Activated naive CD4-positive, alpha-beta T cell treated with anti-CD3 and anti-CD28 coated beads, Interleukin-2, amount 50 U/mL, for 72 hours (primary cell): ENCODE results near the gene OSBPL9. TPM values are rescaled to one million over a fixed set of nuclear protein-coding genes. Genes with fewer than 3 reads are reported as not detected.
"Not testable (repeated sequence)": the region's sequence is repeated elsewhere in the genome, so short reads cannot be mapped to it uniquely, and the experiment has no call there.

Source experiments
- ATAC-seq, 2 donors: fragments of 150-1000 bp; cut with Tn5 transposase; 2 replicates each; pipeline ENCODE4 v1.10.0; 2021; ENCODE audit warnings: mild to moderate bottlenecking in 2 of 2, moderate library complexity in 2 of 2
- DNase-seq, 2 donors: peaks; one replicate each; pipeline ENCODE4 v3.0.0; 2021 to 2022; ENCODE audit warnings: low spot score in 2 of 2
- H3K27ac Mint-ChIP-seq, 2 donors: one replicate each; pipeline ENCODE4 v1.8.0; 2022; ENCODE audit warnings: mild to moderate bottlenecking in 2 of 2, mixed read lengths in 2 of 2
- H3K36me3 Mint-ChIP-seq, 2 donors: one replicate each; pipeline ENCODE4 v1.8.0; 2022; ENCODE audit warnings: mixed read lengths in 2 of 2
- H3K9me3 Mint-ChIP-seq, 2 donors: one replicate each; pipeline ENCODE4 v1.8.0; 2022; ENCODE audit warnings: mixed read lengths in 2 of 2
- total RNA-seq, 2 donors: library from RNA; stranded (reverse); gene quantifications; one replicate each; pipeline ENCODE4 v1.2.3, GENCODE V29; 2022

The OSBPL9 gene
- total RNA-seq, 2 donors from 2014 or later: 36.1 to 63.4 TPM

DNA sequence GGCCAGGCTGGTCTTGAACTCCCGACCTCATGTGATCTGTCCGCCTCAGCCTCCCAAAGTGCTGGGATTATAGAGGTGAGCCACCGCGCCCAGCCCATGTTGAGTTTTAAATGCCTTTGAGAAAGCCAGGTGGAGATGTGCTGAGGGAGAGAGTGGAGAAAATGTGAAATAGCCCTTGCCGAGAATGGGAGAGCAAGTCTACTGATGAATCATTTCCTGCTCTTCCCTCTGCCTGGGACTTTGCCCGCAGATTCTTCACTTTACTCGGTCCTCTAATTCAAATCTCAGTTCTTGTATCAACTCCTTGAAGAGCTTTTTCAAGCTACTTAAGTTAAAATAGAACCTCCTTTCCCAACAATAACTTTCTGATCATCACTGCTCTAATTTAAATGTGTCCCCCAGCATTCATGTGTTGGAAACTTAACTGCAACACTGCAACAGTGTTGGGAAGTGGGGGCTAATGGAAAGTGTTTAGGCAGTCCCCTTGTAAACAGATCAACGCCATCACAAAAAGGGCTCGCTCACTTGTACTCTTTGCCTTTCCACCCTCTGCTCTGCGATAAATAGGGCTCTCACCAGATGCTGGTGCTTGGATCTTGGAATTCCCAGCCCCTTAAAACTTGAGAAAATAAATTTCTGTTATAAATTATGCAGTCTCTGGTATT, 27.8 kb downstream of the OSBPL9 start:
- Mint-ChIP-seq H3K36me3 (peaks cover 6 to 25% of the 10 kb centered on the region in 2 donors), H3K27ac (no peak overlapping the region), H3K9me3 (peaks cover 5 to 10% of the 10 kb centered on the region in 2 donors)
- DNase-seq: no peak
- ATAC-seq: no peak

DNA sequence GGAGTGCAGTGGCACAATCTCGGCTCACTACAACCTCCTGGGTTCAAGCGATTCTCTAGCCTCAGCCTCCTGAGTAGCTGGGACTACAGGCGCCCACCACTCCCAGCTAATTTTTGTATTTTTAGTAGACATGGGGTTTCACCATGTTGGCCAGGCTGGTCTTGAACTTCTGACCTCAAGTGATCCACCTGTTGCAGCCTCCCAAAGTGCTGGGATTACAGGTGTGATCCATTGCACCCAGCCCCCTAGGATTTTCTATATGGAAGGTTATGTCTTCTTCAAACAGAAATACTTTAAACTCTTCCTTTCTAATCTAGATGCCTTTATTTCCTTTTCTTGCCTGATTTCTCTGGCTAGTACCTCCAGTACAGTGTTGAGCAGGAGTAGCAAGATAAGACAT, 29.7 kb downstream of the OSBPL9 start:
- not testable (repeated sequence) for H3K27ac Mint-ChIP-seq, ATAC-seq, H3K9me3 Mint-ChIP-seq, DNase-seq
- H3K36me3 Mint-ChIP-seq: peaks cover 6 to 25% of the 10 kb centered on the region in 2 donors

DNA sequence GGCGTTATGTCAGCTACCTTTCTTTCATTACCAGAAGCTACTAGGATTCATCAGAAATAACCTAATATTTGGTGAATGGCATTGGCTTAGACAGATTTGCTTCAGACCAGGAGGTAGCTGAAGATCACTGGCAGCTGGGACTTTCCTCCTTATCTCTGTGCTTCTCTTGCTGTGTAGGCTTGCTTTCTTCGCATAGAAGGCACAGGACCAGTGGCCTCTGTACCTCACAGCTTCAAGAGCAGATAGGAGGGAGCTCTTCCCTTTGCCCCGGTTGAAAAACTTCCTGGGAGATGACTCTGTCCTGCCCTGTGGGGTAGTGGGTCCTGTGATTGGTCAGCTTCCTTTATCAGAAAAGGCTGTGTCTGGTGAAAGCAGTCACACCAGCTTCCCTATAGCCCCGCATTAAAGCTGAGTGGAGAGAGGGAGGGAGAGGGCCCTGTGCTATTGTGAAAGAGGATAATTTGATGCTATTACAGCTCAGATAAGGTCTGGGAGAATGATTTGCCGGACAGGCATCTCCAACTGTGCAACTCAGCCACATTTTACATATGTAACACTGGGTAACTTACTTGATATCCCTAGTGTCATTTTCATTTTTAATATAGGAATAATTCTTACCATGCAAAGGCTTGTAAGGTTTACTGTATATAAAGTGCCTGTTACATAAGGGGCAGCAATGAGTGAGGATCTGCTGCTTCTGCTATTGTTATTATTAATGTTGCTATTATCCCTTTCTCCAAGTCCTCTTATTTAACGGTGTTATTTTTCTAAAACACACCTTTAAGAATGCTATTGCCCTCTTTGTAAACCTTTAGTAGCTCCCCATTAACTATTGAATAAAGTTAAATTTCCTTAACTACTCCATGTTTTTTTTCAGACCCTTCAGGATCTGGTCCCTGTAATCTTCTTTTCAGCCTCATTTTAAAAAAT, 31.6 kb downstream of the OSBPL9 start:
- Mint-ChIP-seq H3K36me3 (peaks cover 1 to 16% of the 10 kb centered on the region in 2 donors), H3K27ac (no peak overlapping the region)
- no peak for ATAC-seq

DNA sequence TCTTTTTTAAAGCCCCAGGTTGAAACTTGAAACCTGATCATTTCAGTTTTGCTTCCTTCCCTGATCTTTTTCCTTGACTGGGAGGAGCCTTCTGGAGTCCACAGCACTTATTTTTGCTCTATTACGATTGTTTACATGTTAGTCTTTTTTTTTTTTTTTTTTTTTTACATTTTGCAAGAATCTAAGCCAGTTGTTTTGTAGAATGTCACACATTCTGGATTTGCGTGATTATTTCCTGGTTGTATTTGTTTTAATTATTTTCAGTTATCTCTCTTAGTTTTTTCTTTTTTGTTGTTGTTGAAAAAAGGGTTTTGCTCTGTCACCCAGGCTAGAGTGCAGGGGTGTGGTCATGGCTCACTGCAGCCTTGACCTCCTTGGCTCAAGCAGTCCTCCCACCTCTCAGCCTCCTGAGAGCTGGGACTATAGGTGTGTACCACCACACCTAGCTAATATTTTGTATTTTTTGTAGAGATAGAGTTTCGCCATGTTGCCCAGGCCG, 32.8 kb downstream of the OSBPL9 start:
- Mint-ChIP-seq H3K27ac (no peak overlapping the region), H3K9me3 (peaks cover 0 to 5% of the 10 kb centered on the region in 2 donors), H3K36me3 (peaks cover 0 to 12% of the 10 kb centered on the region in 2 donors)
- no peak for ATAC-seq
- no peak for DNase-seq

More for the DNA sequence above, 31.6 kb downstream of the OSBPL9 start:
- DNase-seq: no peak
- H3K9me3 Mint-ChIP-seq: peaks cover 1 to 6% of the 10 kb centered on the region in 2 donors

DNA sequence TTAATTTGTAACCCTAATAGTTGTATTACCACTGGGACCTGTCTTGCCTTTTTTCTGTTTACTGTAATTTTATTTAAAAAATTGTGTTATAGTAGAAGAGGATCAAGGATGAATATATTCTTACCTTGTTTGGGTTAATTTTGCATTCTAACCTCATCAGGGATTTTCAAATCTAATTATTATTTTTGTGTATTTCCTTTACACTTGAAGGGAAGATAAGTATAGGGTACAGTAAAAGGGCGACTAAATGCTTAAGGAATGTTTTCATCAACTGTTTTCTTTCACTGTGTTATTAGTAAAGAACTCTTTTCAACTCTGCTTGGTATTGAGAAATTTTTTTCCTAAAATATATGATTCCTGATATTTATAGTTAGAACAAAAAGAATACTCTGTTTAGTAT, 33.3 kb downstream of the OSBPL9 start:
- ATAC-seq (no peak), DNase-seq (no peak)
- H3K27ac Mint-ChIP-seq: no peak overlapping the region
- H3K36me3 Mint-ChIP-seq: peaks cover 0 to 8% of the 10 kb centered on the region in 2 donors
- peaks cover 0 to 5% of the 10 kb centered on the region in 2 donors for H3K9me3 Mint-ChIP-seq

DNA sequence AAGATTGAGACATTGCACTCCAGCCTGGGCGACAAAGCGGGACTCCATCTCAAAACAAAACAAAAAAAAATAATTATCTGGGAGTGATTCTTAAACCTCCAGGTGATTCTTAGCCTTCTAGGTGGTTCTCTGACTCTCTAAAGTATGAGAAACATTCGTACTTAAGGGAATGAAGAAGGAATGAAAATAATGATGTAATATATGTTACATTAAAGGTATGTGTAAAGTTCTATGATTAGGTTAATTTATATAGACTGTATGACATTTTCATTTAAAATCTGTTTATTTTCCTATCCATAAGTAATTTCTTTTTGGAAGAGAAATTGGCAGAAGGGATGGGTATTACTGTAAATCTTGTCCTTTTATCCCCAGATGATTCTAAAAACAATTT, 34.7 kb downstream of the OSBPL9 start:
- DNase-seq: no peak
- no peak for ATAC-seq
- no peaks in the 10 kb centered on the region for H3K36me3 Mint-ChIP-seq
- H3K27ac Mint-ChIP-seq: no peak overlapping the region
- no peaks in the 10 kb centered on the region for H3K9me3 Mint-ChIP-seq

DNA sequence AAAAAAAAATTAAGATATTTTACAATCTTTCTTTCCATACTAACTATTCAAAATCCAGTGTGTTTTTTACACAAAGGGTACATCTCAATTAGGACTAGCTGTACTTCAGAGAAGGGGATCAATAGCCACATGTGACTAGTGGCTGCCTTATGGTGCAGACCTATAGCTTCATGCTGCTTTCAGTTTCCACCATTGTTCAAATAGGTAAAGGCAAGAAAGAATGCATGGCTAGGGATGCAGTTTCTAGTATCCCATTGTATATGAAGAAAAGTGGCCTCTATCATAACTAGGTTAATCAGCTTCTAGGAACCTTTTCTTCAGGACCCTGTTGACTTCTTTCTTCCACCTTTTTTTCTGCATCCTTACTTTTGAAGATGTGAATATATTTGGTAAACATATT, 35.7 kb downstream of the OSBPL9 start:
- DNase-seq: no peak
- Mint-ChIP-seq H3K9me3 (no peaks in the 10 kb centered on the region), H3K36me3 (no peaks in the 10 kb centered on the region), H3K27ac (no peak overlapping the region)
- no peak for ATAC-seq

DNA sequence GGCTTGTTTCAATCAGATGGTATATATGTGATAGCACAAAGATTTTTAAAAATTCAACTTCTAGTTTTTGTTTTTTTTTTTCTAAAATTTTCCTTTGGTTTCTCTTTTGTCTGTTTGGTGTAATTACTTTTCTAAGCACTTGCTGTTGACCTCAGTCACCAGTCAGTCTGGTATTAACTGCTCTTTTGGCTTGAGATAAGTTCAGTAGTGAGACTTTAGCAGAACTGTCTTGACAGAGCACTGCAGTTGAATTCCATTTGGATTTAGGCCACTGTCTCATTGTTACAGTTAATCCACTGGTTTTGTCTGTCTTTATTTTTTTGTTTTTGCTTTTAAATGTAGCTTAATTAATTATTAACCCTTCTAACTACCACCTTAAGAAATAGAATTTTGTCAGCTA, 36.2 kb downstream of the OSBPL9 start:
- ATAC-seq (no peak), DNase-seq (no peak)
- Mint-ChIP-seq H3K9me3 (no peaks in the 10 kb centered on the region), H3K36me3 (no peaks in the 10 kb centered on the region), H3K27ac (no peak overlapping the region)

DNA sequence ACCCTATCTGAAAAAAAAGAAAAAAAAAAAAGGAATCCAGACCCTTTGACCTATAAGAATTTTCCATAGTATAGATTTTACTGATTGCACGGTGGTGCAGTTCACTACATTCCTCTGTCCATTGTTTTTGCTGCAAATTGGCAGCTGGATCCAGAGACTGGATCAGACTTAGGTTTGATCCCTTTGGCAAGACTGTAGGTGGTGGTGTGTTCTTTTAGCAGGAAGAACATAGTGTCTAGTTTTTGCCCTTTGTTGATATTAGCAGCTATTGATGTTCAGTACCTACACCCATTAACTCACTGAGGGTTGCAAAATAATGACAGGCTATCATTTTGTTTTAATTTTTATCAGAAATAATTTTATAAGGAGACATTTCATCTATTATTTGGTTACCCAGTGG, 37.1 kb downstream of the OSBPL9 start:
- no peak for ATAC-seq
- no peak overlapping the region for H3K27ac Mint-ChIP-seq
- DNase-seq: no peak
- no peaks in the 10 kb centered on the region for H3K36me3 Mint-ChIP-seq
- H3K9me3 Mint-ChIP-seq: no peaks in the 10 kb centered on the region

DNA sequence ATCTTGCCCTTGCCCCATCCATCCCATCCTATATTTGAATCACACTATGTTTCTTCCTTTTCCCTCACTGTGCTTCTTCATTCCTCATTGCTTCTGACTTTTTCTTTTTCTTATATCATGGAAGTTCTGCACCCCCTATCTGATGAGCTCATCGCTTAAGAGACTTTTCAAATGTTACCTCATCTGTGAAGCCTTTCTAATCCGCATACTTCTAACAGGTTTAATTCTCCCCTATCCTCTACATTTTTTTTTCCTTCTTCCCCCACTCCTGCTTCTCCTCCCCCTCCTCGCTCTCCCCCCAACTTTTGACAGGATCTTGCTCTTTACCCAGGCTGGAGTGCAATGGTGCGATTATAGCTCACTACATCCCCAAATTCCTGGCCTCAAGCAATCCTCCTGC, 39.5 kb downstream of the OSBPL9 start:
- no peak for DNase-seq
- ATAC-seq: no peak
- no peaks in the 10 kb centered on the region for H3K9me3 Mint-ChIP-seq
- H3K36me3 Mint-ChIP-seq: no peaks in the 10 kb centered on the region
- no peak overlapping the region for H3K27ac Mint-ChIP-seq

DNA sequence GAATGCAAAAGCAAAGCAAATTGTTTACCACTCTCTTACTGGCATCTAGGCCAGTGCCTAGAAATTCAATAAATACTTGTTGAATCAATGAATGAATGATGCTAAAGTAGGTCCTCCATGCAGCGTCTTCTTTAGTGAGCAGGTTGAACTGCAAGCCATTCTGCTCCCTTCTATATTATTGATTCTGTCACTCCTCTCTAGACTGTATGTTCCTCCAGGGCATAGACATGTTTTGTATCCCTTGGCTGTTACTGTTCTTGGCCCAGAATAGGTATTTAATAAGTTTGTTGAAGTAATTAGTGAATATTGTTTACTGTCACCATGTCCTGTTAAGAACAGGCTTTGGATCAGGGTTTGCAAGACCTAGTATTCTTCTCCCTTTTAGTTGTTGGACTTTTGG, 43.7 kb downstream of the OSBPL9 start:
- Mint-ChIP-seq H3K36me3 (no peaks in the 10 kb centered on the region), H3K27ac (no peak overlapping the region), H3K9me3 (no peaks in the 10 kb centered on the region)
- ATAC-seq: no peak
- DNase-seq: no peak

DNA sequence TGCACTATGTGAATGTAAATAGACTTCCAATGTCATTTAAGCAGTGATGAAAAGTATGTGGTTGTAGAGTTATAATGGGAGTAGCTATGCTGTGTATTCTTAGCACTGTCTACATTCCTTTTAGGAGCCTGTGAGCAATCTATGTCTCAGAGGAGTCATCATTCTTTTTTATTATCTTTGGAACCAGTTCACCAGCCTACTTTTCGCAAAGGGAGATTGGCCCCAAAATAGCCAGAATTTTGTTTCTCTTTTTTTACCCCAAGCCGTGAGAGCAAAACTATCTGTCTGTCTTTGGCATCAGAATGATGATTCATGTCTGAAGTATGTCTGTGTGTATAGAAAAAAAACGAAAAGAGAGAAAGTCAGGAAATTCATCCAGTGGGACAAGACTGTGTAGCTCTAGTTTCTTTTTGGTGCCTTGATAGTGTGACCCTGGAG, 44.2 kb downstream of the OSBPL9 start:
- DNase-seq: no peak
- no peak for ATAC-seq
- Mint-ChIP-seq H3K9me3 (no peaks in the 10 kb centered on the region), H3K36me3 (no peaks in the 10 kb centered on the region), H3K27ac (no peak overlapping the region)

DNA sequence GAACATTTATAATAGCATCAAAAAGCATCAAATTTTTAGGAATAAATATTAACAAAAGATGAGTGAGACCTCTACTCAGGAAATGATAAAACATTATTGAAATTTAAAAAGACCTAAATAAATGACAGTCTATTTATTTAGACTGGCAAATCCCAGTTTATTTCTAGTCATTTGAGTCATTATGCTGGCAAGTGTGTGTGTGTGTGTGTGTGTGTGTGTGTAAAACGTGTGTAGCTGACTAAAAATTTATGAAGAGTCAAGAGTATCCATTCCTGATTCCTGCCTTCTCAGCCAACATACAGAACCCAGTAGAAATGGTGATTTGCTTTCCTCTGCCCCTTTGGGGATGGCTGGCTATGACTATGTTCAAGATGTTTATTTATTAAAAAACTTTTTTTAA, 46.2 kb downstream of the OSBPL9 start:
- no peaks in the 10 kb centered on the region for H3K36me3 Mint-ChIP-seq
- no peaks in the 10 kb centered on the region for H3K9me3 Mint-ChIP-seq
- no peak overlapping the region for H3K27ac Mint-ChIP-seq
- ATAC-seq (no peak), DNase-seq (no peak)

DNA sequence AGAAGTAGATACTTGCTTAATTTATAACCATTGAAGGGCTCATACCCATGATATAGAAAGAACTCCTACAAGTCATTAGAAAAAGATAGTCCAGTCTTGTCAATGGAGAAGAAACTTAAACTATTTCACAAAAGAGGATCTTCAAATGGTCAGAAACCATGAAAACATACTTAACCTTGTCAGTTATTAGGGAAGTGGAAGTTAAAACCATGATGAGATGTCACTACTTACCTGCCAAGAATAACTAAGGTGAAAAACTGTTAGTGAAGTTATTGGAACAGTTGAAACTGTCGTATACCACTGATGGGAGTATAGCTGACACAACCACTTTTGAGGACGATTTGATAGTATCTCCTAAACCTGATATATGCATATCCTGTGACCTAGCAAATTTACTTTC, 46.8 kb downstream of the OSBPL9 start:
- ATAC-seq (no peak), DNase-seq (no peak)
- Mint-ChIP-seq H3K36me3 (no peaks in the 10 kb centered on the region), H3K27ac (no peak overlapping the region), H3K9me3 (no peaks in the 10 kb centered on the region)

DNA sequence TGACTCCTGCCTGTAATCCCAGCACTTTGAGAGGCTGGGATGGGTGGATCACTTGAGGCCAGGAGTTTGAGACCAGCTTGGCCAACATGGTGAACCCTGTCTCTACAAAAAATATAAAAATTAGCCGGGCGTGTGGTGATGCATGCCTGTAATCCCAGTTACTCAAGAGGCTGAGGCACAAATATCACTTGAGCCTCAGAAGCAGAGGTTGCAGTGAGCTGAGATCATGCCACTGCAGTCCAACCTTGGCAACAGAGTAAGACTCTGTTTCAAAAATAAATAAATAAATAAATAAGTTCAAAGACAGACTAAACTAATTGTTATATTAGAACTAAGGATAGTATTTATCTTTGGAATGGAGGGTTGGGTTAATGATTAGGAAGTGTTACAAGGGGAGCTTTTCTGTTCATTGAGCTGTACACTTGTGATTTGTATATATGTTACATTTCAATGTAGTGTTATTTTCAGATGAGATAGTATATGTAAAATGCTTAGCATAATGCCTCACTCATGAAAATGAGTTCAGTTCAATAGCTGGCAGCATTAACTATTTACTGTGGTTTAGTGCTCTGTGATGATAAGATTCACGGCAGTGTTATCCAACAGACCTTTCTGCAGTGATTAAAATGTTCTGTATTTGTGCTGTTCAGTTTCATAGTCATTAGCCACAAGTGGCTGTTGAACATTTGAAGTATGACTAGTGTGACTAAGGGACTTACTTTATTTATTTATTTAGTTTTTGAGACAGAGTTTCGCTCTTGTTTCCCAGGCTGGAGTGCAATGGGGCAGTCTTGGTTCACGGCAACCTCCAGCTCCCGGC, 47.7 kb downstream of the OSBPL9 start:
- no peak for DNase-seq

DNA sequence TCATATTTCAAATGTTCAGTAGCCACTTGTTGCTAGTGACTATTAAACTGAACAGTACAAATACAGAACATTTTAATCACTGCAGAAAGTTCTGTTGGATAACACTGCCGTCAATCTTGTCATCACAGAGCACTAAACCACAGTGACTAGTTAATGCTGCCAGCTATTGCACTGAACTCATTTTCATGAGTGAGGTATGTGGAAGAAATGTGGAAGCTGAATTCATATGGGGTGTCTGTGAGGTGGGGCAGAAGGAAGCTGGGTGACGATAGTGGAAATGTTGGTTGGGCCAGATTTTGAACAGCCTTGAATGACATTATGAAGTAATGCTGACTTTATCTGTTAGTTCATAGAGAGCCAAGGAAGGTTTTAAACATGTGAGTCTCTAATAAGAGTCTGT, 49.6 kb downstream of the OSBPL9 start:
- no peak overlapping the region for H3K27ac Mint-ChIP-seq
- no peak for ATAC-seq
- H3K36me3 Mint-ChIP-seq: no peaks in the 10 kb centered on the region
- no peaks in the 10 kb centered on the region for H3K9me3 Mint-ChIP-seq
- no peak for DNase-seq

More for the DNA sequence above, 47.7 kb downstream of the OSBPL9 start:
- Mint-ChIP-seq H3K36me3 (no peaks in the 10 kb centered on the region), H3K9me3 (no peaks in the 10 kb centered on the region), H3K27ac (no peak overlapping the region)
- ATAC-seq: no peak

DNA sequence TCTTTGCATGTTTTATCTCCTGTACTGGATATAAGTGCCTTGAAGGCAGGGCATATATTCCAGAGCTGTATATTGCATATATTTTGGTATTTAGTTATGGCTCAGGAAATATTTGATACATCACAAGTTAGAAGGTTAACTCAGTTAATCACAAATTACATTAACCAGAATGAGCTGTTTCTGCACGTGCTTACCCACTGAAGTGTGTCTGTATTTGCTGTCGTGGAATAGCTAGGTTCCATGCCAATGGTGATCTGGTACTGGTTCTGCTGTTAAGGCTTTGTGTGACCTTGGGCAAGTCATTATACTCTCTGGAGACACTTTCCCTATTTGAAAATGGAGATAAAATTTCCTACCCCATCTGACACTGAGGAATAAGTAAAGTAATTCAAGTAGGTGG, 50.7 kb downstream of the OSBPL9 start:
- Mint-ChIP-seq H3K9me3 (no peaks in the 10 kb centered on the region), H3K27ac (no peak overlapping the region), H3K36me3 (no peaks in the 10 kb centered on the region)
- ATAC-seq (no peak), DNase-seq (no peak)
